ENCODE results near the gene ZMAT5.
"Not testable (repeated sequence)": the region's sequence is repeated elsewhere in the genome, so short reads cannot be mapped to it uniquely, and the experiment has no call there.

ZMAT5 gene

DNA sequence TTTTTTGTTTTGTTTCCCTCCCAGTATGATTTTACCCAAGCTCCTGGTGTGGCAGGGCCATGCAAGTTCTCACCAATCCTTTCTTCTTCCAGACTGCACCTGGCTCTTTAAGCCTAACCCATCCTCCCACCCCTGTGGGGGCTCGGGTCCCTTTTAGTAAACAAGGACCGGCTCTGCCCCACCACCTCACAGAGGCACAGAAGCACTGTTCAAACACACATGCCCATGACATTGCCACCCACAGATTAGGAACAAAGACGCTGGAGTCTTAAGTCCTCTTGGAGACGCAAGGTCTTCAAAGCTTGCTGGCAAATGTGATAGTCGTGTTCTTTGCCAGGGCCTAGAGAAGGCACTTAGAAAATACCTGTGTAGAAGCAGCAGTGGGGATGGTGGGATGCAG lies 19.2 kb upstream of the ZMAT5 start:
- no peak for DNase-seq (ENCODE audit: low read depth in 3 of 3)

- DNase-seq (ENCODE audit: low read depth in 3 of 3): no peak
Measured at GRCh38 chr22:29784451-29785361, 17.9 kb upstream of the ZMAT5 start.

- DNase-seq (ENCODE audit: low read depth in 3 of 3): no peak
Measured at GRCh38 chr22:29782061-29782845, 15.4 kb upstream of the ZMAT5 start.

DNA sequence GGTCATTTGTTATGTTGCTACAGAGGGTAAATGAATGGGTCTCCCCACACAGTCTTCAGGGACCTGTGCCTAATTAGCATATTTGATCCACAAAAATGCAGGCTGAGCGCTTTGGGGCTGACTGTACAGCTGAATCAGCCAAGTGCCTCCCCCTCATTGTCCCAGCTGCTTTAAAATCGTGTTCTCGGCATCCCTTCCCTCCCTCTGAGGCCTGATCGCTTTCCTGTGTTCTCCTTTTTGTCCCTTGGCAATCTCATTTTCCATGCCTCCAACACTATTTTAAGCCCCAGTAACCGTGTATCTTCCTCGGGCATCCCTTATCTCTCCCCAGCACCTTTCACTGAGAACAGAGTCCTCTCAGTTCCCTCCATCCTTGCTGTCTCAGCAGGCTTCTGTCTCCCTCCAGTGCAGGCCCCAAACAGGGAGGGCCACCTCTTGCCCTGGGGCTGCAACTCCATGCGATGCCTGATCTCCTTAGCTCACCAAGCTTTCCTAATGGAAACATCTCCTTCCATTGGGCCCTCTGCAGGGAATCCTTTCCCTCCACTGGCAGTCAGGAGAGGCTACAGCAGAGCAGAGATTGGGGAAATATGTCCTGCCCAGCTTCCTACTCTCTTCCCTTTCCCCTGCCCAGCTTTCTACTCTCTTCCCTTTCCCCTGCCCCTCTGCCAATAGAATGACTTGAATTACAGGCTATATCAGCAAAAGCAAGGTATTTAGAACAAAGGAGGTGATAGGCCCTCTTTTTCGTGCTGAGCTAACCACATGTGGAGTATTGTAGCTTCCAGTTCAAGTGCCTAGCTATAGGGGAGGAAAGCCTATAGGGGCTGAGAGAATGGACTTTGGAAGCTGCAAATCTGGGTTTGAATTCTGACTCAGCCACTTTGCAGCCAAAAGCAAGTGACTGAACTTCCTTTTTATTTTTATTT lies 14.2 kb upstream of the ZMAT5 start:
- DNase-seq (ENCODE audit: low read depth in 3 of 3): no peak

DNA sequence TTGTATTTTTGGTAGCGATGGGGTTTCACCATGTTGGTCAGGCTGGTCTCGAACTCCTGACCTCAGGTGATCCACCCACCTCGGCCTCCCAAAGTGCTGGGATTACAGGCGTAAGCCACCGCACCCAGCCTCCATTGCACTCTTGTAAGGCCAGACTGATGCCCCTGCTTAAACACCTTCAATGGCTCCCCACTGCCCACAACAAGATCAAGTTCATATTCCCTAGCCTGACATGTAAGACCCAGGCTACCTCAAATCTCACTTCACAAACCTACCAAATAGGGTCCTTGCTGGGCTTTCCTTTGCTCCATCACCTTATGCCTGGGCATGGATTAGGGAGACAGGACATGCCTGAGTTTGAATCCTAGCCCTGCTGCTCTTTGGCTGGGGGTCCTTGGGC lies 13.4 kb upstream of the ZMAT5 start:
- no peak for DNase-seq (ENCODE audit: low read depth in 3 of 3)

DNA sequence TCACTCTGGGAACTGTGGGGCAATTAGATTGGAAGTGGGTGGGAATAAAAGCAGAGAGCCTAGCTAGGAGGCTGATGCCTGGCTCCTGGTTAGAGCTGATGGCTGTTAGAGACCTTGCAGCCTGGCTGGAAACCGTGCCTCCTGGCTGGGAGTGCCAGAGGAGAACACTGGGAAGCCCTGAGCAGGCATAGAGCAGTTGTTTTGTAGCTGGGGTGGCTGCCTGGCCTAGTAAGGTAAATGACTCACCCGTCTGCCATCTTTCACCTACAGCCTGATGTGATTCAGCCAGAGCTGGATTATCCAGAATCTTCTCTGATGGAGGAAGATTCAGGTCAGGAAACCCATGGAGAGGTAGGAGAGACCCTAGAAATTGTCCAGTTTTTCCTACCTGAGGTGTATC lies 6.4 kb upstream of the ZMAT5 start:
- DNase-seq (ENCODE audit: low read depth in 3 of 3): no peak

DNA sequence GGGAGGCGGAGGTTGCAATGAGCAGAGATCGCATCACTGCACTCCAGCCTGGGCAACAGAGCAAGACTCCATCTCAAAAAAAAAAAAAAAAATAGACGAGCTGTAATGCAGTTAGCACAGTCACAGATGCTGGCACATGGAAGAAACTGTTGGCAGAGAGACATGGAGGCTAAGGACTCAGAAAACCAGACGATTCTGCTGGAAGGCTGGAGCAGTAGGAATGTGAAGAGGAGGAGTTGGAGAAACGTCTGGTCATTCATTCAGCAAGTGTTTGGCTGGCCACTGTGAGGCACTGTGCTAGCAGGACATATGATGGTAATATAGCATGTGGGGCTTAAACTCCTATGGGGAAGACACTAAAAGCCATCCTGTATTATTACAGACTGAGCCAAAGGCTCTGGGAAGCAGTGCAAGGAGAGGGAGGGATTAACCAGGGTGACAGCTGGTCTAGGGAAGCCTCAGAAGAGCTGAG lies 5.4 kb upstream of the ZMAT5 start:
- DNase-seq (ENCODE audit: low read depth in 3 of 3): no peak

DNA sequence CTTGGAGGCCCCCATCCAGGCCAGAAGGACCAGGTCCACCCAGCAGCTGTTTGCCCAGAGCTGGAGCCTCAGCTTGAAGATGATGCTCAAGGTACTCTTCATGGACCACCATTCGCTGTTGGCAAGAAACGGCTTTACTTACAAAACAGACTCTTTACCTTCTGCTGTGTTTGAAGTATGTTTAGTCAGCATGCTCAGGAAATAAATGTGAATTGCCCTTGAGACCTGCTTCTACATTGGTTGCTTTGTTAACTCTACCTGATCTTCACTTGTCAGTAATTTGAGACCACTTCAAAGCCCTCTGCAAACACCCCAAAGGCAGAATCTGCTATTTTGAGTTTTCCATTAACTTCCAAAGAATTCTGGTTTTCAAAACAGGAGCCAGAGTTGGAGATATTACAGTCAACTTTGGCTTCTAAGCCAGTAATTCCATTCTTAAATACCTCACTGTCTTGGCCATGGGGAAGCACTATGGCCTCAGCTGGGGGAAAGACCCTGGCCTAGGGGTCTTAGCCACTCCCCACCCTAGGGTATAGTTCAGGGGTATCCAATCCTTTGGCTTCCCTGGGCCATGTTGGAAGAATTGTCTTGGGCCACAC lies 3.0 kb upstream of the ZMAT5 start:
- DNase-seq (ENCODE audit: low read depth in 3 of 3): no peak

DNA sequence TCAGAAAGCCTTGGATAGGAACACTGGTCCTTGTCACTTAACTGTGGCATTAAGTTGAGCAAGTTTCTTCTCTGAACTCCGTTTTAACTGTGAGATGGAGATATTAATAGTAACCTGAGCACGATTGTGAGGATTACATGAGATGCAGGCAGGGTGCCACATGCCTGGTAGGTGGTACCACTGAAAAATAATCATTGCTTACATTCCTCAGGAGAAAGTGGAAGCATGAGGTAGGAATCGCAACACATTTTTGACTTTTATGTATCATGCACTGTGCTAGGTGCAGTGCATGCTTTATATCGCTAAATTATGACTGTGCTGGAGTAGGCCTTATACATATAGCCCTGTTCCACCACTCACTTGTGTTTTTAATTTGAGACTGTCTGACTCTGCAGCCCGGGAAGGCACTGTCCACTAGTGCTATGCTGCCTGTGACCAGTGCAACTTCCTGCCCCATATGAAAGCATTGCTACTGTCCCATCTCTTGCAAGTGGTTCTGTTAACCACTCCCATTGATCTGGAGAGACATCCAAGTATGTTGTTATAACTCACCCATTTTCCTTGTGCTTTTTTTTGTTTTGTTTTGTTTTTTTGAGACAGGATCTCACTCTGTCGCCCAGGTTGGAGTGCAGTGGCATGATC lies 1.4 kb upstream of the ZMAT5 start:
- no peak for DNase-seq (ENCODE audit: low read depth in 3 of 3)

DNA sequence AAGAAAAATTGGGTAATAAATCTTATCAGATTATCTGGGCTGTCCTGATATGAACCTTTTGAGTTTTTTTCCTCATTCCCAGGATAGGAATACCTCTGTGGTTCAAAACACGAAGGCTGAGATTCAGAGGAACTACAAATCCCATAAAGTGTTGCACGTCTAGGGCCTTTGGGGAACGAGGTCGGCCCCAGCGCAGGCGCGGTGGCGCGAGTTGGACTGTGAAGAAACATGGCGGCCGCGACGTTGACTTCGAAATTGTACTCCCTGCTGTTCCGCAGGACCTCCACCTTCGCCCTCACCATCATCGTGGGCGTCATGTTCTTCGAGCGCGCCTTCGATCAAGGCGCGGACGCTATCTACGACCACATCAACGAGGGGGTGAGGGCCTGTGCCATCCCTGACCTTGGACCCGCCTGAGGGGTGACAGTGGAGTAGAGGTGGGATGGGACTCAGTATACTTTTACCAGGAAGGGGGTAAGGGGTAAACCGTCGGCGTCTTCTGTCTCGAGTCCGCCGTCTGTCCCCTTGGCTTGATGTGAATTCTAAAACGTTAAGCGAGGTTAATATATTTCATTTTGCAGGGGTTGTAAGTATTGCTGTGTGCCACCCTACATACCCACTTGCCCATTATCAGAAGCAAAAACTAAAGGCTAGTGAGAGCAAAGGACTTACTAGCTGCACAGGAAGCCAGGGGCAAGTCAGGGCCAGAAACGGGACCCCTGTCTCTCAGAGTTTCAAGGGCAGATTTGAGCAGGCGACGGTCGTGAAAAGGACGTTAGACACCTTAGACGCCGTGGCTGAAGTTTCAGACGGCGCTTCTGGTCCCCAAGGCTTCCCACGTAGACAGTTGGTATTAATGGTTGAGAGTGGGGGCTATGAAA lies 604 bp upstream of the ZMAT5 start, which contains the start of gene UQCR10:
Gene UQCR10, plus strand, starts transcription at position 199 of the 881 bp plus-strand sequence. Its CDS starts 30 bp downstream, at position 229.
- peak; percentile 82 to 88 (median 84) for DNase-seq (ENCODE audit: low read depth in 3 of 3)

DNA sequence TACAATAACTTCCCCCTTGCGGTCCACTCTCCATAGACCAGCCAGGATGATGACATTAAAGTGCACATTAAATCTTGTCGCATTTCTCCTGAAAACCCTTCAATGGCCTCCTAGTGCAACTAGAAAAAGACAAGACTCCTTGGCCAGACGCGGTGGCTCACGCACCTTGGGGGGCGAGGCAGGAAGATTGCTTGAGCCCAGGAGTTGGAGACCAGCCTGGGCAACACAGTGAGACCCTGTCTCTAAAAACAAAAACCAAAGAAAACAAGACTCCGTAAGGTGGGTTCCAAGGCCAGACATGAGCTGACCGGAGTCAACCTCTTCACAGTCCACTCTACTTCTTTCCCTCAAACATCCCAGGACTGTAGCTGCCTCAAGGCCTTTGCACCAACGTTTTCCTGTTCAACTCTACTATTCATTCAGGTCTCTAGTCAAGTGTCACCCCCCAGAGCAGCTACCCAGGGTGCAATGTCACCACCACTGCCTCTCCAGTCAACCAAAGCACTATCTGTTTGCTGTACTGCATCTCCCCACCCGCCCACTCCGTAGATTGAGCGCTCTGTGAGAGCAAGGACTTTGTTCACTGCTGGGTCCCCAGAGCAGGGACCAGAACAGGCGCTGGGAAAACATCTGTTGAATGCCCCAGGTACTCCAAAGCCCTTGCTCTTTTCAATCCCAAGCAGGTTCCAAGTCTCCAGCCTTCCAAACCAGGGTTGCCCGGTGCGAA lies 739 bp downstream of the ZMAT5 start:
- no peak for DNase-seq (ENCODE audit: low read depth in 3 of 3)

DNA sequence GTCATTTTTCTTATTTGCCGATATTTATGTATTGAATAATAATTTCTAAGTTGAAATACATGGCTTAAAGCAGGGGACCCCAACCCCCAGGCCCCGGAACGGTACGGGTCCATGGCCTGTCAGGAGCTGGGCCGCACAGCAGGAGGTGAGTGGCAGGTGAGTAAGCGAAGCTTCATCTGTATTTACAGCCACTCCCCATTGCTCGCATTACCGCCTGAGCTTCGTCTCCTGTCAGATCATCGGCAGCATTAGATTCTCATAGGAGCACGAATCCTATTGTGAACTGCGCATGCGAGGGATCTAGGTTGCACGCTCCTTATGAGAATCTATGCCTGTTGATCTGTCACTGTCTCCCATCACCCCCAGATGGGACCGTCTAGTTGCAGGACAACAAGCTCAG lies 4.5 kb downstream of the ZMAT5 start:
- no peak for DNase-seq (ENCODE audit: low read depth in 3 of 3)

GRCh38 chr22:29758959-29759358 lies 7.8 kb downstream of the ZMAT5 start:
- DNase-seq (ENCODE audit: low read depth in 3 of 3): no peak

GRCh38 chr22:29758068-29758622 lies 8.7 kb downstream of the ZMAT5 start:
- DNase-seq (ENCODE audit: low read depth in 3 of 3): no peak

DNA sequence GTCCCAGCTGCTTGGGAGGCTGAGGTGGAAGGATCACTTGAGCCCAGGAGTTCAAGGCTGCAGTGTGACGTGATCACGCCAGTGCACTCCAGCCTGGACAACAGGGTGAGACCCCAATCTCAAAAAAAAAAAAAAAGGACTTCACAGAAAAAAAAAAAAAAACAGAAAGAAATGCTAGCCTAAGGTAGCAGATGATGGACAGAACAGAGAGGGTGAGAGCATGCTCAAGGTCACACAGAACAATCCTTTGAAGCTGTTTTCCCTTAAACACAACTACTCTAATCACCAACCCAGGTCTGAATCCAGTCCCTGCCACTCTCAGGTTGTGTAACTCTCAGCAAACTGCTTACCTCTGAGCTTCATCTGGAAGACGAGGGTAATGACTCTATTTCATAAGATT lies 9.7 kb downstream of the ZMAT5 start:
- DNase-seq (ENCODE audit: low read depth in 3 of 3): no peak

DNA sequence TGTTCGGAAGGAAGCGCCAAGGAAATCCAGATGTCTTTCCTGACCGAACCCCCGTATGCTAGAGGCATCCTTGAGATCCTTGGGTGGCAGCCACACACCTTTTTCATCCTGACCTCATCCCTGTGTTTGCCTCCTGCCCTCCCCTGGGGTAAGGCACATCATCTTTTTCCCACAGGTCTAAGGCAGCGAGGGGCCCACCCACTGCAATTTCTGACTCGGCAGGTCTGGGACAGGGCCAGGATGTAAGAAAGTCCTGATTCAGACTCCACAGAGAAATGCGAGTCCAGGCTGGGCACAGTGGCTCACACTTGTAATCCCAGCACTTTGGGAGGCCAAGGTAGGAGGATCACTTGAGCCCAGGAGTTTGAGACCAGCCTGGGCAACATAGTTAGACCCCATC lies 10.5 kb downstream of the ZMAT5 start:
- DNase-seq (ENCODE audit: low read depth in 3 of 3): no peak

GRCh38 chr22:29755889-29756288 lies 10.9 kb downstream of the ZMAT5 start:
- no peak for DNase-seq (ENCODE audit: low read depth in 3 of 3)

- DNase-seq (ENCODE audit: low read depth in 3 of 3): not testable (repeated sequence)
Measured at GRCh38 chr22:29754658-29755395, 12.0 kb downstream of the ZMAT5 start.
